Measurements from ENCODE around the gene GDNF. TPM values are rescaled to one million over a fixed set of nuclear protein-coding genes. Genes with fewer than 3 reads are reported as not detected.

The GDNF gene
- total and polyA plus RNA-seq, 2 donors (not counting 1 experiment from before 2014, with no cell fraction given) = not detected

GRCh38 chr5:37876245-37876644 is 36.4 kb upstream of the GDNF start:
- intact Hi-C loops (cut with micrococcal nuclease) = no loop called here

DNA sequence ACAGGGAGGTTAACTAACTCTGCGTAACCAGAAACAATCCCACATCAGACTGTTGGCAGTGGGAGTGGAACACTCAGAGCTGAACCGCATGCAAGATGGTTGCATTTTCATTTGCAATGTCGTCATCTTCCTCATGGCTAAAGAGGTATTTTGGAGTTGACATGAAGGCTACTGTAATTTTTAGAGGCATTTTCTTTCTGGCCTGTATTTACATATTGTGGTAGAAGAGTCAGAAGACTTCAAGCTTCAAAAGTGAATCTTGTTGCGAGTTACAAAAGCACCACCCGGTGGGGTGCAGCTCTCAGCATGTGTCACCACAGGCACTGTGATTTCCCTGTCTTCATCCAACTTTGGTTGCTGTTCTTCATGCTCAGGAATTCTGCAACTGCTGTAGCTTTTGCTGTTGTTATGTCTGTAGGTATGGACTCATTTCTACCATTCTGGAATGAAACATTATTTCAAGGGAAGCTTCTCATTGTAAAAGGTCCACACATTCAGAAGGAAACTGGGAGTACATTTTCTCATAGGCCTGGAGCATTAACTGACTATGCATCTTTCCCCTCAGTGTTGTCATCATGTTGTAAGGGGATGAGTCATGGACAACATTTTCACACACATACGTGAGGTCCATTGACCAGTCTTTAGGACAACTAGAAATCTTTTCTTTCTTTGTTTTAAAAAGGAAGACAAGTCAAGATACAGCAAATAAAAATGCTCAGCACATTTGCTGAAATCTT is 35.4 kb upstream of the GDNF start:
- ChIA-PET POLR2A (no interaction called here), CTCF (no interaction called here)
- Mint-ChIP-seq H3K4me3 (no peak overlapping the region), H3K27me3 (peaks cover 13% of the 10 kb centered on the region), H3K9me3 (ENCODE audit: insufficient read depth) (peaks cover 7% of the 10 kb centered on the region), H3K27ac (no peak overlapping the region), H3K4me1 (no peaks in the 10 kb centered on the region)
- no peaks in the 10 kb centered on the region for H3K79me2 ChIP-seq (ENCODE audit: control insufficient read depth, insufficient read depth, low read length)
- no peaks in the 10 kb centered on the region for H3K36me3 ChIP-seq (replicated peaks in 1 of 2; ENCODE audit: control extremely low read depth in 1 of 2, control insufficient read depth in 1 of 2, extremely low read depth in 1 of 2, insufficient read depth in 2 of 2, low read length in 1 of 2)
- no peak overlapping the region for H3K4me3 ChIP-seq (ENCODE audit: control extremely low read depth in 1 of 5, extremely low read depth in 1 of 5, insufficient read depth in 1 of 5, low read depth in 2 of 5, low read length in 4 of 5)
- 71% methylated on average over 4 of the region's 6 CpGs for WGBS (ENCODE audit: insufficient coverage)
- DNase-seq = no peak
- no peak for ATAC-seq (ENCODE audit: low read depth)
- no peaks in the 10 kb centered on the region for H3K4me1 ChIP-seq (ENCODE audit: control insufficient read depth in 2 of 2, insufficient read depth in 2 of 2, low read length in 2 of 2)
- intact Hi-C loops (cut with micrococcal nuclease) = no loop called here
- no peak overlapping the region for H2AFZ ChIP-seq (ENCODE audit: insufficient read depth, low read depth, low read length, poor library complexity, severe bottlenecking)
- no peak overlapping the region for H3K9ac ChIP-seq (ENCODE audit: low read length)
- H4K20me1 ChIP-seq (ENCODE audit: control insufficient read depth, insufficient read depth, low read length, poor library complexity, severe bottlenecking) = no peaks in the 10 kb centered on the region
- TF ChIP-seq EZH2 (IDR thresholded peaks at IDR 0.05; ENCODE audit: borderline replicate concordance, insufficient read depth, low read depth, low read length, poor library complexity, severe bottlenecking) = no peak
- TF ChIP-seq, protein P1, sequence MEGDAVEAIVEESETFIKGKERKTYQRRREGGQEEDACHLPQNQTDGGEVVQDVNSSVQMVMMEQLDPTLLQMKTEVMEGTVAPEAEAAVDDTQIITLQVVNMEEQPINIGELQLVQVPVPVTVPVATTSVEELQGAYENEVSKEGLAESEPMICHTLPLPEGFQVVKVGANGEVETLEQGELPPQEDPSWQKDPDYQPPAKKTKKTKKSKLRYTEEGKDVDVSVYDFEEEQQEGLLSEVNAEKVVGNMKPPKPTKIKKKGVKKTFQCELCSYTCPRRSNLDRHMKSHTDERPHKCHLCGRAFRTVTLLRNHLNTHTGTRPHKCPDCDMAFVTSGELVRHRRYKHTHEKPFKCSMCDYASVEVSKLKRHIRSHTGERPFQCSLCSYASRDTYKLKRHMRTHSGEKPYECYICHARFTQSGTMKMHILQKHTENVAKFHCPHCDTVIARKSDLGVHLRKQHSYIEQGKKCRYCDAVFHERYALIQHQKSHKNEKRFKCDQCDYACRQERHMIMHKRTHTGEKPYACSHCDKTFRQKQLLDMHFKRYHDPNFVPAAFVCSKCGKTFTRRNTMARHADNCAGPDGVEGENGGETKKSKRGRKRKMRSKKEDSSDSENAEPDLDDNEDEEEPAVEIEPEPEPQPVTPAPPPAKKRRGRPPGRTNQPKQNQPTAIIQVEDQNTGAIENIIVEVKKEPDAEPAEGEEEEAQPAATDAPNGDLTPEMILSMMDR (IDR thresholded peaks at IDR 0.05) = no peak
- no peak overlapping the region for H3K4me2 ChIP-seq (replicated peaks; ENCODE audit: low read depth, low read length, poor library complexity, severe bottlenecking)
- H3K27me3 ChIP-seq (replicated peaks in 1 of 4; ENCODE audit: control extremely low read depth in 1 of 4, control insufficient read depth in 3 of 4, insufficient read depth in 4 of 4, low read length in 3 of 4) = peaks cover 0 to 4% (median 0%) of the 10 kb centered on the region in 4 experiments
- no peak overlapping the region for H3K27ac ChIP-seq (ENCODE audit: low read length in 2 of 2)
- H3K9me3 ChIP-seq (ENCODE audit: control extremely low read depth in 1 of 3, control insufficient read depth in 2 of 3, insufficient read depth in 1 of 3, low read length in 2 of 3) = peaks cover 0 to 9% (median 0%) of the 10 kb centered on the region in 3 donors

More at GRCh38 chr5:37876245-37876644, 36.4 kb upstream of the GDNF start:
- no peak overlapping the region for H3K27ac Mint-ChIP-seq
- peaks cover 7% of the 10 kb centered on the region for H3K9me3 Mint-ChIP-seq (ENCODE audit: insufficient read depth)
- WGBS (ENCODE audit: insufficient coverage) = no CpG with 5 or more reads among the region's 1 CpG
- H2AFZ ChIP-seq (ENCODE audit: insufficient read depth, low read depth, low read length, poor library complexity, severe bottlenecking) = no peak overlapping the region
- no peak overlapping the region for H3K4me3 ChIP-seq (ENCODE audit: control extremely low read depth in 1 of 5, extremely low read depth in 1 of 5, insufficient read depth in 1 of 5, low read depth in 2 of 5, low read length in 4 of 5)
- H3K27ac ChIP-seq (ENCODE audit: low read length in 2 of 2) = no peak overlapping the region
- no peaks in the 10 kb centered on the region for H4K20me1 ChIP-seq (ENCODE audit: control insufficient read depth, insufficient read depth, low read length, poor library complexity, severe bottlenecking)
- H3K9me3 ChIP-seq (ENCODE audit: control extremely low read depth in 1 of 3, control insufficient read depth in 2 of 3, insufficient read depth in 1 of 3, low read length in 2 of 3) = peaks cover 0 to 14% (median 0%) of the 10 kb centered on the region in 3 donors
- no peak overlapping the region for H3K4me2 ChIP-seq (replicated peaks; ENCODE audit: low read depth, low read length, poor library complexity, severe bottlenecking)
- no peaks in the 10 kb centered on the region for H3K4me1 Mint-ChIP-seq
- ChIA-PET POLR2A (no interaction called here), CTCF (no interaction called here)
- no peak for TF ChIP-seq EZH2 (IDR thresholded peaks at IDR 0.05; ENCODE audit: borderline replicate concordance, insufficient read depth, low read depth, low read length, poor library complexity, severe bottlenecking)
- TF ChIP-seq, protein P1 (IDR thresholded peaks at IDR 0.05) = no peak
- ATAC-seq (ENCODE audit: low read depth) (no peak), DNase-seq (no peak)
- peaks cover 0 to 6% (median 0%) of the 10 kb centered on the region in 4 experiments for H3K27me3 ChIP-seq (replicated peaks in 1 of 4; ENCODE audit: control extremely low read depth in 1 of 4, control insufficient read depth in 3 of 4, insufficient read depth in 4 of 4, low read length in 3 of 4)
- no peaks in the 10 kb centered on the region for H3K79me2 ChIP-seq (ENCODE audit: control insufficient read depth, insufficient read depth, low read length)
- no peak overlapping the region for H3K9ac ChIP-seq (ENCODE audit: low read length)
- H3K27me3 Mint-ChIP-seq = peaks cover 7% of the 10 kb centered on the region
- H3K4me3 Mint-ChIP-seq = no peak overlapping the region
- H3K4me1 ChIP-seq (ENCODE audit: control insufficient read depth in 2 of 2, insufficient read depth in 2 of 2, low read length in 2 of 2) = no peaks in the 10 kb centered on the region
- H3K36me3 ChIP-seq (replicated peaks in 1 of 2; ENCODE audit: control extremely low read depth in 1 of 2, control insufficient read depth in 1 of 2, extremely low read depth in 1 of 2, insufficient read depth in 2 of 2, low read length in 1 of 2) = no peaks in the 10 kb centered on the region
